WI38 (cell line): Measurements from ENCODE around the gene DDX27.

Experiments
- H3K4me3 ChIP-seq: 2 replicates; pipeline ENCODE4 v1.5.1; 2011; ENCODE audit warnings: low read depth, mild to moderate bottlenecking, control low read depth, low read length
- CTCF ChIP-seq: IDR thresholded peaks from 2 replicates; pipeline ENCODE4 v1.5.1; 2012; ENCODE audit warnings: low read depth, mild to moderate bottlenecking, control low read depth, low read length

The DDX27 gene

GRCh38 chr20:49283176-49283702, 64.0 kb downstream of the DDX27 start:
- no peak overlapping the region for H3K4me3 ChIP-seq
- no peak for TF ChIP-seq CTCF

- no peak for TF ChIP-seq CTCF
- H3K4me3 ChIP-seq: peak overlapping the region; percentile 5; the same call in 1 of the 2 replicates
Measured at GRCh38 chr20:49283703-49284625, 64.7 kb downstream of the DDX27 start.

GRCh38 chr20:49284818-49285217, 65.6 kb downstream of the DDX27 start:
- no peak for TF ChIP-seq CTCF
- no peak overlapping the region for H3K4me3 ChIP-seq

GRCh38 chr20:49285233-49285668, 66.0 kb downstream of the DDX27 start:
- no peak for TF ChIP-seq CTCF
- no peak overlapping the region for H3K4me3 ChIP-seq

GRCh38 chr20:49285813-49286494, 66.7 kb downstream of the DDX27 start:
- no peak overlapping the region for H3K4me3 ChIP-seq

GRCh38 chr20:49286689-49287551, 67.7 kb downstream of the DDX27 start:
- no peak overlapping the region for H3K4me3 ChIP-seq
- no peak for TF ChIP-seq CTCF

More at GRCh38 chr20:49285813-49286494, 66.7 kb downstream of the DDX27 start:
- no peak for TF ChIP-seq CTCF
